Lung (tissue), 12 donors: Measurements from ENCODE around the gene HTRA1. TPM values are rescaled to one million over a fixed set of nuclear protein-coding genes. Genes with fewer than 3 reads are reported as not detected.

Experiments used
- ATAC-seq: fragments of 200-7000 bp; cut with Tn5 transposase; one replicate; pipeline ENCODE4 v1.9.1; 2020; ENCODE audit warnings: moderate number of reproducible peaks; ENCODE audit not compliant: insufficient read depth, low FRiP score
- DNase-seq, 3 donors: peaks; one replicate each; pipeline ENCODE4 v3.0.0-alpha.2; 2013 to 2017
- H3K27ac ChIP-seq, 2 donors: one replicate each; pipeline ENCODE4 v1.5.1; 2013; ENCODE audit warnings: mild to moderate bottlenecking in 2 of 2, moderate library complexity in 2 of 2, control low read depth in 1 of 2, inconsistent platforms in 1 of 2, low read depth in 1 of 2, low read length in 1 of 2
- H3K27me3 ChIP-seq, 3 donors: one replicate each; pipeline ENCODE4 v1.5.1; 2013; ENCODE audit warnings: low read length in 2 of 3; ENCODE audit not compliant: control insufficient read depth in 3 of 3, insufficient read depth in 3 of 3
- H3K36me3 ChIP-seq, 4 donors: one replicate each; pipeline ENCODE4 v1.5.1; 2013; ENCODE audit warnings: low read length in 4 of 4, mild to moderate bottlenecking in 1 of 4, moderate library complexity in 1 of 4; ENCODE audit not compliant: control insufficient read depth in 4 of 4, insufficient read depth in 4 of 4
- H3K4me1 ChIP-seq, 5 donors: one replicate each; pipeline ENCODE4 v1.5.1; 2013; ENCODE audit warnings: low read length in 5 of 5, mild to moderate bottlenecking in 2 of 5, moderate library complexity in 1 of 5; ENCODE audit not compliant: control insufficient read depth in 5 of 5, insufficient read depth in 5 of 5
- H3K4me3 ChIP-seq: one replicate; pipeline ENCODE4 v1.5.1; 2013; ENCODE audit warnings: mild to moderate bottlenecking, control low read depth, moderate library complexity
- H3K9ac ChIP-seq, 2 donors: one replicate each; pipeline ENCODE4 v1.5.1; 2013; ENCODE audit warnings: low read length in 2 of 2, control low read depth in 1 of 2; ENCODE audit not compliant: insufficient read depth in 1 of 2
- H3K9me3 ChIP-seq, 4 donors: one replicate each; pipeline ENCODE4 v1.5.1; 2013; ENCODE audit warnings: low read length in 3 of 4, mild to moderate bottlenecking in 1 of 4, moderate library complexity in 1 of 4; ENCODE audit not compliant: control insufficient read depth in 4 of 4, insufficient read depth in 3 of 4
- WGBS, 2 donors: extraction: QIAGEN DNeasy Blood & Tissue Kit; methylation state at CpG; one replicate each; pipeline ENCODE4 v1.1.7; 2013; 5-methylcytosine and 5-hydroxymethylcytosine counted together
- polyA plus RNA-seq, 2 donors: library from polyadenylated mRNA; stranded (reverse); fragments of 200-250 nt; gene quantifications; one replicate each; pipeline ENCODE4 v1.2.1, GENCODE V29; 2013
- total RNA-seq, 2 donors: library from RNA; depleted of rRNA in 1 of 2; stranded (reverse); fragments of >200 nt in 1 of 2; gene quantifications; one replicate each; pipeline ENCODE4 v1.2.1, GENCODE V29; 2014 to 2021
- TF ChIP-seq, protein P1 (sequence below): IDR thresholded peaks from 2 replicates; pipeline ENCODE4 v1.5.1; 2012; ENCODE audit warnings: mild to moderate bottlenecking; ENCODE audit errors: control extremely low read depth, extremely low read depth
- donor health status: control.
- donor health status: control.
- donor health status: Bipolar disorder and iron deficiency.
- donor health status: healthy.
- donor health status: DM: yes; HTN: yes; CAD: no.

HTRA1 gene
- total and polyA plus RNA-seq, 4 donors = 30.4 to 59.8 (median 46.1) TPM

DNA sequence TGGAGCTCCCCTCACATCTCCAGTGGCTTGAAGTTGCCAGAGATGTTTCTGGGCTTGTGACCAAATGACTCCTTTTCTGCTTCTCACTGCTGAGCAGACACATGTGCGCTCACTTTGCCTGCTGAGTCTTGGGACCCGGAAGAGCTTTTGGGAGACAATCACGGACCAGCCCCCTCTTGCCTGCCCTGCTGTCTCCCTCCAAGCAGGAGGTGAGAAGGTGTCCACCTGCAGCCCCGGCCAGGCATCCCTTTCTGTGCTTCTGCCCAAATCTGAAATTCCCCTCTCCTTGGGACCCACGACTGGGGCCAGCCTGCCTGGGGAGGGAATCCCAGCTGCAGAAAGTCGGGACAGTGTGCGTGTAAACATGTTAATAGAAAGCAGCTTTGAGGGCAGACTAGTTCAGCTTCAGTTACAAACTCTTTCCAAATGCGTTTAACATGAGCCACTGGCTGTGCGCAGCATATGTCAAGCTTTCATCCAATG is 31.7 kb downstream of the HTRA1 start:
- Histone ChIP-seq H3K36me3 (peaks cover 0 to 2% (median 0%) of the 10 kb centered on the region in 4 donors), H3K4me1 (peaks cover 0 to 10% (median 8%) of the 10 kb centered on the region in 5 donors), H3K4me3 (no peak overlapping the region), H3K27ac (no peak overlapping the region), H3K9me3 (no peaks in the 10 kb centered on the region), H3K9ac (no peak overlapping the region), H3K27me3 (no peaks in the 10 kb centered on the region)
- 78 to 83% methylated on average over 9 of the region's 9 CpGs for WGBS, 2 donors
- TF ChIP-seq, protein P1, sequence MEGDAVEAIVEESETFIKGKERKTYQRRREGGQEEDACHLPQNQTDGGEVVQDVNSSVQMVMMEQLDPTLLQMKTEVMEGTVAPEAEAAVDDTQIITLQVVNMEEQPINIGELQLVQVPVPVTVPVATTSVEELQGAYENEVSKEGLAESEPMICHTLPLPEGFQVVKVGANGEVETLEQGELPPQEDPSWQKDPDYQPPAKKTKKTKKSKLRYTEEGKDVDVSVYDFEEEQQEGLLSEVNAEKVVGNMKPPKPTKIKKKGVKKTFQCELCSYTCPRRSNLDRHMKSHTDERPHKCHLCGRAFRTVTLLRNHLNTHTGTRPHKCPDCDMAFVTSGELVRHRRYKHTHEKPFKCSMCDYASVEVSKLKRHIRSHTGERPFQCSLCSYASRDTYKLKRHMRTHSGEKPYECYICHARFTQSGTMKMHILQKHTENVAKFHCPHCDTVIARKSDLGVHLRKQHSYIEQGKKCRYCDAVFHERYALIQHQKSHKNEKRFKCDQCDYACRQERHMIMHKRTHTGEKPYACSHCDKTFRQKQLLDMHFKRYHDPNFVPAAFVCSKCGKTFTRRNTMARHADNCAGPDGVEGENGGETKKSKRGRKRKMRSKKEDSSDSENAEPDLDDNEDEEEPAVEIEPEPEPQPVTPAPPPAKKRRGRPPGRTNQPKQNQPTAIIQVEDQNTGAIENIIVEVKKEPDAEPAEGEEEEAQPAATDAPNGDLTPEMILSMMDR = no peak
- DNase-seq (peak in 2 of 3 donors; percentile 50 to 86), ATAC-seq (no peak)

DNA sequence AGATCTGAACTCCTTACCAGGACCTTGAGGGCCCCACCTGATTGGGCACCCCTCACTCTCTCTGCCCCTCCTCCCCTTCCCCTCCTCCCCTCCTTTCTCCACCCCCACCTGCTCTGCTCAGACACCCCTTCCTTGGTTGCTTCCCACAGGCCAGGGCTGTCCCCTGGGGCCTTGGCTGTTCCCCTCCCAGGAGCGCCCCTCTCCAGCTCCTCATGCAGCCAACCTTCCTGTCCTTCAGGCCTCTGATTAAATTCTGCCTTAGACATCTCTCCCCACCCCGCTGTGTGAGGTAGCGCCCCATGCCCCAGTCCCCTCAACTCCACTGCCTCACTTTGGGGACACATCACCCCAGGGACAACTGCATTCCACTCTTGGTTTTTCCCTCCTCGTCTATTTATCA is 32.4 kb downstream of the HTRA1 start:
- Histone ChIP-seq H3K4me1 (peaks cover 0 to 10% (median 8%) of the 10 kb centered on the region in 5 donors), H3K4me3 (no peak overlapping the region), H3K27me3 (no peaks in the 10 kb centered on the region), H3K9ac (no peak overlapping the region), H3K36me3 (peaks cover 0 to 2% (median 0%) of the 10 kb centered on the region in 4 donors), H3K27ac (no peak overlapping the region), H3K9me3 (no peaks in the 10 kb centered on the region)
- DNase-seq (no peak), ATAC-seq (no peak)
- TF ChIP-seq, protein P1 = no peak
- WGBS, 2 donors = 88 to 95% methylated on average over 4 of the region's 4 CpGs

DNA sequence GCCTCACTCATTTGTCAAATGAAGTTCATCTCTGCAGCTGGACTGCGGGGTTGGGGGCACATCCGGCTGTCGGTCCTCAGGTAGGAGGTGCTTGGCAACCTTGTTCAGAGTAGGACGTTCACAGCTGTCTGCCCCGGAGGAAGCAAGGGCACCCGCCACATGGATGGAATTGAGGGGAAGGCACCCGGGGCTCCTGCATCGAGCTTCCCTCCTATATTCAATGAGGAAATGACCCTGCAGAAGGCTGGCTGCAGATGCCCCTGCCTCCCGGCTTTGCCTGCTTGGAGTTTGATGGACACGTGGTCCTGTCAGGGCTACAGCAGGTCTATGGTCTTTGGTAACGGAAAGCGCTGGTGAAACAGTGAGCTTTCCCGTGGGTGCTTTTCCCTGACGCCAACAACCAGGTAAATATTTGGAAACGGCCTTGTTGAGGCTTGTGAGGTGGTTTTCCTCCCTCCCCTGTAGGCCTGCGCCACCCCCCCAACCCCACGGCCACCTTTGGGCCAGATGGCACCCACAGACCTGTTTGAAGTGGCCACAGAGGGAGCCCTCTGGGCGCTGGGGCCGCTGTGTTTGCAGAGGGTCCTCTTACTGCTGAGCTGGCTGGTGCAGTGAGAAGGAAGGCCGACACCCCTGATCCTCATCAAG is 32.9 kb downstream of the HTRA1 start:
- Histone ChIP-seq H3K36me3 (peaks cover 0 to 2% (median 0%) of the 10 kb centered on the region in 4 donors), H3K9ac (no peak overlapping the region), H3K27ac (no peak overlapping the region), H3K4me1 (peaks cover 3 to 12% (median 4%) of the 10 kb centered on the region in 5 donors), H3K27me3 (no peaks in the 10 kb centered on the region), H3K9me3 (no peaks in the 10 kb centered on the region), H3K4me3 (no peak overlapping the region)
- peak in 1 of 3 donors; percentile 29 for DNase-seq
- no peak for ATAC-seq
- TF ChIP-seq, protein P1 = no peak
- WGBS, 2 donors = 86% methylated on average over 20 of the region's 20 CpGs
